ENCODE results near the gene ADGRF5.

DNA sequence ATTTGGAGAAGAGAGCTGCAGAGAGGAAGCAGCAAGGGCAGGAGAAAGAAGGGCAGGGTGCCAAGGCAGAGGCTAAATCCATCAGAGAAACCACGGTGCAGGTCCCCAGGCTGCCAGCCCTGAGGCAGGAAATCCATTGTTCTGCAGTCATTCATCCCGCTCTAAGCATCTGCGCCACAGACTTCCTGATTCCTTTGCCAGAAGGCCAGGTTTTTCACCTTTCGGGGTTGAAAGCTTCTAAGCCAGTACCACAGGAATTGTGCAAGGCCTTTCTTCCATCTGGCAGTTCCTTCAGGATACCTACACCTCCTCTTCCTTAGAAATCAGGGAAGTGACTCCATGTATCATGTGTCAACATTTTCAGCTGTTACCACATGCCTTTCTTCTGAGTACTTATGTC lies 45.6 kb downstream of the ADGRF5 start:
- no peak for TF ChIP-seq POLR2A (IDR thresholded peaks at IDR 0.05)
- TF ChIP-seq, protein P1, sequence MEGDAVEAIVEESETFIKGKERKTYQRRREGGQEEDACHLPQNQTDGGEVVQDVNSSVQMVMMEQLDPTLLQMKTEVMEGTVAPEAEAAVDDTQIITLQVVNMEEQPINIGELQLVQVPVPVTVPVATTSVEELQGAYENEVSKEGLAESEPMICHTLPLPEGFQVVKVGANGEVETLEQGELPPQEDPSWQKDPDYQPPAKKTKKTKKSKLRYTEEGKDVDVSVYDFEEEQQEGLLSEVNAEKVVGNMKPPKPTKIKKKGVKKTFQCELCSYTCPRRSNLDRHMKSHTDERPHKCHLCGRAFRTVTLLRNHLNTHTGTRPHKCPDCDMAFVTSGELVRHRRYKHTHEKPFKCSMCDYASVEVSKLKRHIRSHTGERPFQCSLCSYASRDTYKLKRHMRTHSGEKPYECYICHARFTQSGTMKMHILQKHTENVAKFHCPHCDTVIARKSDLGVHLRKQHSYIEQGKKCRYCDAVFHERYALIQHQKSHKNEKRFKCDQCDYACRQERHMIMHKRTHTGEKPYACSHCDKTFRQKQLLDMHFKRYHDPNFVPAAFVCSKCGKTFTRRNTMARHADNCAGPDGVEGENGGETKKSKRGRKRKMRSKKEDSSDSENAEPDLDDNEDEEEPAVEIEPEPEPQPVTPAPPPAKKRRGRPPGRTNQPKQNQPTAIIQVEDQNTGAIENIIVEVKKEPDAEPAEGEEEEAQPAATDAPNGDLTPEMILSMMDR (IDR thresholded peaks at IDR 0.05) = no peak

All from Peyer's patch (tissue), 4 donors.